ENCODE measurements around the gene CDH11. TPM values are rescaled to one million over a fixed set of nuclear protein-coding genes. Genes with fewer than 3 reads are reported as not detected.

CDH11 gene
- total and polyA plus RNA-seq, 2 of the 4 experiments (the other 2 are of a cell fraction), result 266 to 601 TPM

- Histone ChIP-seq H3K4me1 (ENCODE audit: control insufficient read depth, insufficient read depth, low read length) (peaks cover 19% of the 10 kb centered on the region), H2BK5ac (ENCODE audit: low read depth, low read length, poor library complexity, severe bottlenecking) (no peak overlapping the region), H3K4me2 (ENCODE audit: low read depth, low read length) (no peak overlapping the region), H2BK15ac (ENCODE audit: low read depth, low read length) (no peak overlapping the region), H3K27ac (ENCODE audit: insufficient read depth, low read length) (no peak overlapping the region), H3K79me1 (ENCODE audit: low read depth in 1 of 2, low read length in 2 of 2) (peaks cover 42 to 69% of the 10 kb centered on the region in 2 experiments), H3K56ac (ENCODE audit: extremely low read depth, insufficient read depth, low read length) (no peak overlapping the region), H2BK120ac (ENCODE audit: low read depth, low read length) (no peak overlapping the region), H2AK5ac (ENCODE audit: low read depth, low read length) (peak overlapping the region; percentile 13; the same call in 1 of the 2 replicates), H2BK20ac (ENCODE audit: low read depth, low read length) (no peak overlapping the region), H3K9ac (ENCODE audit: low read depth, low read length) (no peak overlapping the region), H3K27me3 (ENCODE audit: control insufficient read depth, insufficient read depth, low read length) (no peaks in the 10 kb centered on the region), H3K9me3 (ENCODE audit: control insufficient read depth, insufficient read depth, low read length) (no peaks in the 10 kb centered on the region), H4K20me1 (ENCODE audit: insufficient read depth, low read length) (peaks cover 61% of the 10 kb centered on the region), H4K8ac (ENCODE audit: low read depth in 2 of 2, low read length in 2 of 2) (no peak overlapping the region), H2AFZ (replicated peaks; ENCODE audit: low read length, poor library complexity) (no peak overlapping the region), H4K5ac (ENCODE audit: low read depth, low read length) (no peak overlapping the region), H3K9me1 (ENCODE audit: insufficient read depth, low read length) (peaks cover 25% of the 10 kb centered on the region), H3K36me3 (ENCODE audit: control insufficient read depth, insufficient read depth, low read length) (peaks cover 36% of the 10 kb centered on the region), H3K4ac (ENCODE audit: low read depth, low read length) (no peak overlapping the region), H3K18ac (ENCODE audit: low read depth, low read length) (no peak overlapping the region), H2AK9ac (replicated peaks; ENCODE audit: low read depth, low read length, poor library complexity) (peak overlapping the region; percentile 49), H4K91ac (ENCODE audit: insufficient read depth, low read depth, low read length) (no peak overlapping the region), H3K14ac (replicated peaks; ENCODE audit: low read depth, low read length) (no peak overlapping the region), H3K4me3 (ENCODE audit: insufficient read depth, low read depth, low read length) (no peak overlapping the region), H3K23ac (ENCODE audit: low read depth, low read length) (0 out of 2 replicates have a peak overlapping the region, but pooled peaks have one; percentile 16)
- intact Hi-C loops (cut with micrococcal nuclease), result no loop called here
- TF ChIP-seq NFE2L2 (IDR thresholded peaks at IDR 0.05; ENCODE audit: low read depth, low read length) (no peak), FOS (IDR thresholded peaks at IDR 0.05; ENCODE audit: low read depth, low read length) (no peak), POLR2A (IDR thresholded peaks at IDR 0.05; ENCODE audit: low read depth, low read length) (no peak), BHLHE40 (IDR thresholded peaks at IDR 0.05; ENCODE audit: low read depth, low read length) (no peak), CHD1 (IDR thresholded peaks at IDR 0.05; ENCODE audit: low read depth, low read length) (no peak), CEBPB (IDR thresholded peaks at IDR 0.05; ENCODE audit: low read depth, low read length) (no peak), RAD21 (IDR thresholded peaks at IDR 0.05; ENCODE audit: low read length) (no peak), MAZ (IDR thresholded peaks at IDR 0.05; ENCODE audit: borderline replicate concordance, low read depth, low read length) (no peak)
- ChIA-PET CTCF (no interaction called here), POLR2A (ENCODE audit: unreplicated experiment) (no interaction called here)
- dilution Hi-C loops (cut with HindIII; ENCODE audit: low sequenced_read_pairs, unreplicated experiment), result no loop called here
- in situ Hi-C loops (cut with MboI; ENCODE audit: low sequenced_read_pairs), result no loop called here
- BruUV-seq (replicated peaks), result no TSS peak
- no peak for DNase-seq
- ATAC-seq (ENCODE audit: low read depth), result no peak
- 83% methylated on average over 1 of the region's 2 CpGs; no CpG with 5 or more reads in 1 of the 2 experiments for WGBS, 2 experiments (ENCODE audit: extremely low coverage in 2 of 2, insufficient read length in 1 of 2)
These were observed 77.8 kb downstream of the CDH11 start for GRCh38 chr16:65044026-65044425.
